ENCODE results near the gene KRTAP4-12. TPM values are rescaled to one million over a fixed set of nuclear protein-coding genes. Genes with fewer than 3 reads are reported as not detected.

Gene KRTAP4-12
- total and polyA plus RNA-seq, 10 of the 15 experiments (the other 5 are each of a cell fraction or from before 2014, with no cell fraction given): not detected

DNA sequence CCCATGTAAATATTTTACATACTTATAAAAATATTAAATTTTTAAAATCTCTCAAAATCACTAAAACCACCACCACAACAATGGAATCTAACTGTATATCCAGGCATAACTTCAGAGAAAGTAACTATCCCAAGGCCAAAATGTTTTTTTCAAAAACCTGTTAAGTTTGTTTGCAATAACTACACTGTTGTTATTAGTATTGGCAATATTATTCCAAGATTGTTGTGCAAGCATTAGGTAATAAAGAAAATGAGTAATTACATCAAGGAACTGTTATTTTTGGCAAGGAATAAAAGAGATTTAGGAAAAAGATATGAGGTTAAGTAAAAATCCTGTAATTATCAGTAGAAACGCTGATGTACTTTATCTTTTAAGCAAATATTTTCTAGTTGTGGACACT, 3.4 kb upstream of the KRTAP4-12 start (continued):
- no peak for TF ChIP-seq ZNF207 (IDR thresholded peaks at IDR 0.05; ENCODE audit: borderline replicate concordance)

DNA sequence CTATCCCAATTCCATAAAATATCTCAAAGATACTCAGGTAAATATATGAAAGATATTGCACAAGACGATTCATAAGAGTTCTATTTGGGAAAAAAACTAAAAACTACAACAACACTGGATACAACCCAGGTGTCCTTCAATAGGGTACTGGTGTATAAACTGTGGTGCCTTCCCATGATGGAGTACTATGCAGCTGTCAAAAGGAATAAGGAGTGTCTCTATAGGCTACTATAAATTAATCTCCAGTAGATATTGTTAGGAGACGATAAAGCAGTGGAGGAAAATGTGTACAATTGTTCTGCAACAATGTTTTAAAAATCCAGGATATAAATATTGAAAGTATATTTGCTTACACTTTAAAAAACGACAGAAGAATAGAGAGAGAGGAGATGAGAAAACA, 2.4 kb upstream of the KRTAP4-12 start:
- intact Hi-C loops (cut with micrococcal nuclease; ENCODE audit: unreplicated experiment): no loop called here
- H4K20me1 ChIP-seq (ENCODE audit: control insufficient read depth, insufficient read depth): no peaks in the 10 kb centered on the region
- CTCF ChIA-PET: no interaction called here

More for the DNA sequence above, 2.4 kb upstream of the KRTAP4-12 start:
- BruUV-seq (replicated peaks): no TSS peak
- DNase-seq (ENCODE audit: low read depth, low spot score) (no peak), ATAC-seq (no peak), FAIRE-seq (no peak)
- Histone ChIP-seq H3K9ac (ENCODE audit: control insufficient read depth, insufficient read depth, low read length) (no peak overlapping the region), H2AFZ (ENCODE audit: control insufficient read depth, low read depth, low read length) (no peak overlapping the region), H3K27me3 (replicated peaks in 1 of 2; ENCODE audit: control insufficient read depth in 2 of 2, insufficient read depth in 2 of 2, low read length in 1 of 2) (no peaks in the 10 kb centered on the region), H3K9me3 (replicated peaks; ENCODE audit: control insufficient read depth, insufficient read depth, low read length) (no peaks in the 10 kb centered on the region), H3K27ac (ENCODE audit: control insufficient read depth, insufficient read depth) (no peak overlapping the region), H3K4me1 (ENCODE audit: control insufficient read depth, insufficient read depth, low read length) (no peaks in the 10 kb centered on the region), H3K36me3 (ENCODE audit: control insufficient read depth in 2 of 2, insufficient read depth in 2 of 2, low read length in 1 of 2) (no peaks in the 10 kb centered on the region), H3K4me2 (ENCODE audit: control insufficient read depth, insufficient read depth) (no peak overlapping the region), H3K4me3 (no peak overlapping the region), H3K79me2 (ENCODE audit: control insufficient read depth, insufficient read depth, low read length) (no peaks in the 10 kb centered on the region)
- TF ChIP-seq SREBF2 (IDR thresholded peaks at IDR 0.05; ENCODE audit: low read length) (no peak), PAX8 (IDR thresholded peaks at IDR 0.05) (no peak), CBFB (IDR thresholded peaks at IDR 0.05; ENCODE audit: low read depth) (no peak)
- TF ChIP-seq, protein P1, sequence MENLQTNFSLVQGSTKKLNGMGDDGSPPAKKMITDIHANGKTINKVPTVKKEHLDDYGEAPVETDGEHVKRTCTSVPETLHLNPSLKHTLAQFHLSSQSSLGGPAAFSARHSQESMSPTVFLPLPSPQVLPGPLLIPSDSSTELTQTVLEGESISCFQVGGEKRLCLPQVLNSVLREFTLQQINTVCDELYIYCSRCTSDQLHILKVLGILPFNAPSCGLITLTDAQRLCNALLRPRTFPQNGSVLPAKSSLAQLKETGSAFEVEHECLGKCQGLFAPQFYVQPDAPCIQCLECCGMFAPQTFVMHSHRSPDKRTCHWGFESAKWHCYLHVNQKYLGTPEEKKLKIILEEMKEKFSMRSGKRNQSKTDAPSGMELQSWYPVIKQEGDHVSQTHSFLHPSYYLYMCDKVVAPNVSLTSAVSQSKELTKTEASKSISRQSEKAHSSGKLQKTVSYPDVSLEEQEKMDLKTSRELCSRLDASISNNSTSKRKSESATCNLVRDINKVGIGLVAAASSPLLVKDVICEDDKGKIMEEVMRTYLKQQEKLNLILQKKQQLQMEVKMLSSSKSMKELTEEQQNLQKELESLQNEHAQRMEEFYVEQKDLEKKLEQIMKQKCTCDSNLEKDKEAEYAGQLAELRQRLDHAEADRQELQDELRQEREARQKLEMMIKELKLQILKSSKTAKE (IDR thresholded peaks at IDR 0.05; ENCODE audit: low read depth, poor library complexity, severe bottlenecking): no peak
- in situ Hi-C loops (cut with MboI): no loop called here
- ChIA-PET SMC1A (ENCODE audit: uncharacterized antibody, unreplicated experiment) (no interaction called here), RAD21 (ENCODE audit: unreplicated experiment) (no interaction called here), POLR2A (no interaction called here)
- 13% methylated on average over 3 of the region's 3 CpGs for WGBS (ENCODE audit: insufficient coverage, insufficient replicate concordance, low lambda C conversion rate, missing lambda C conversion rate)

All from GM12878 (cell line).